ENCODE results near the gene GOLGA8M.
"Not testable (repeated sequence)": the region's sequence is repeated elsewhere in the genome, so short reads cannot be mapped to it uniquely, and the experiment has no call there.

GOLGA8M gene

DNA sequence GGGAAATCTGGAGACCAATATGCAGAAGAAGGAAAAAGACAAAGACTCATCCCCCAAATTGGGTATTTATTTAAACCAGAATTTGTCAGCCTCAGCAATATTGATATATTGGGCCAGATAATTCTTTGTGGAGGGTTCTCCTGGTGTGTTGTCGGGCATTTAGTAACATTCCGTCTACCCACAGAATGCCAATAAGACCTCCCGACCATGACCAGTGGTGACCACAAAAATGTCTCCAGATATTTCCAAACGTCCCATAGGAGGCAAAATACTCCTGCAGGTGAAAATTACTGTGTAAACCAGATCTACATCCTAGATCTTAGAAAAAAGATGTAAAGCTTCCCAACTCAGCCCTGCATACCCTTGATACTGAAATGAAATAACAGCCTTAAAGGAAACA is 2.0 kb upstream of the GOLGA8M start:
- not testable (repeated sequence) for DNase-seq (ENCODE audit: low spot score); H3K4me1 ChIP-seq (ENCODE audit: control insufficient read depth in 2 of 2, insufficient read depth in 1 of 2, low read depth in 1 of 2, low read length in 2 of 2); H4K8ac ChIP-seq (ENCODE audit: low read depth, low read length); H3K23ac ChIP-seq (ENCODE audit: low read depth, low read length, poor library complexity); H3K9me3 ChIP-seq (replicated peaks in 1 of 2; ENCODE audit: control insufficient read depth in 2 of 2, insufficient read depth in 1 of 2, low read depth in 1 of 2, low read length in 2 of 2); H2BK12ac ChIP-seq (ENCODE audit: low read length); H2BK15ac ChIP-seq (ENCODE audit: low read length); H3K27me3 ChIP-seq (ENCODE audit: control insufficient read depth in 3 of 3, insufficient read depth in 3 of 3, low read depth in 1 of 3, low read length in 3 of 3); H3K36me3 ChIP-seq (replicated peaks in 1 of 2; ENCODE audit: control insufficient read depth in 2 of 2, insufficient read depth in 2 of 2, low read length in 2 of 2); H3K18ac ChIP-seq (ENCODE audit: low read length); H3K4me3 ChIP-seq (ENCODE audit: low read length in 2 of 2); H3K27ac ChIP-seq (replicated peaks; ENCODE audit: low read length); H3K9ac ChIP-seq (ENCODE audit: low read depth, low read length, poor library complexity); H4K91ac ChIP-seq (ENCODE audit: low read depth, low read length, poor library complexity); H2AFZ ChIP-seq (ENCODE audit: low read length); H3K4me2 ChIP-seq (ENCODE audit: insufficient read depth, low read length, poor library complexity, severe bottlenecking); H2AK5ac ChIP-seq (ENCODE audit: low read depth, low read length); H3K4ac ChIP-seq (ENCODE audit: low read length); H2BK120ac ChIP-seq (ENCODE audit: low read depth, low read length); H2BK5ac ChIP-seq (ENCODE audit: low read length); H3K14ac ChIP-seq (ENCODE audit: low read length); H3K79me1 ChIP-seq (ENCODE audit: low read depth, low read length)
- no CpG with 5 or more reads among the region's 4 CpGs for WGBS, 2 donors (ENCODE audit: extremely low coverage in 2 of 2, insufficient read length in 2 of 2, insufficient replicate concordance in 1 of 2)

DNA sequence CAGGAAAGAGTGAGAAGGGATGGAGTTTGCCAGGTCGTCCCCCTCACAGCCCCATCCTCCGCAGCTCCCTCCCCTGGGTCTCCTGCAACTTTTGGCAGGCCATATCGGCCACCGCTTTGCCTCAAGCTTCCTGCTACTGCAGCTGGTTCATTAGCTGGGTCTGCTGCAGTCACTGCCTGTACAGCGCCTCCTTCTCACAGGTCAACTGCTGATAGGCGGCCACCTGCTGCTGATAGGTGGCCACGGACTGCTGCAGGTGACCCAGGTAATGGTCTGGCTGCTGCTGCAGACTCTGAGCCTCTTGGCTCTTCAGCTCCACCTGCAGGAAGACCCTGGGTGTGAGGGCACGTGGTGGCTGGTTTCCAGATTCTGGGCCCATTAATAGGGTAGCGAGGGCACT is 8.3 kb downstream of the GOLGA8M start:
- H2BK15ac ChIP-seq (ENCODE audit: low read length); H2AK5ac ChIP-seq (ENCODE audit: low read depth, low read length): not testable (repeated sequence)

GRCh38 chr15:28702427-28702826 is 9.8 kb downstream of the GOLGA8M start:
- not testable (repeated sequence) for H3K23ac ChIP-seq (ENCODE audit: low read depth, low read length, poor library complexity); H3K9ac ChIP-seq (ENCODE audit: low read depth, low read length, poor library complexity); H3K4me2 ChIP-seq (ENCODE audit: insufficient read depth, low read length, poor library complexity, severe bottlenecking); H3K9me3 ChIP-seq (replicated peaks in 1 of 2; ENCODE audit: control insufficient read depth in 2 of 2, insufficient read depth in 1 of 2, low read depth in 1 of 2, low read length in 2 of 2); H4K91ac ChIP-seq (ENCODE audit: low read depth, low read length, poor library complexity); H2AFZ ChIP-seq (ENCODE audit: low read length); H3K36me3 ChIP-seq (replicated peaks in 1 of 2; ENCODE audit: control insufficient read depth in 2 of 2, insufficient read depth in 2 of 2, low read length in 2 of 2); H4K8ac ChIP-seq (ENCODE audit: low read depth, low read length); DNase-seq (ENCODE audit: low spot score); H2AK5ac ChIP-seq (ENCODE audit: low read depth, low read length); H3K79me1 ChIP-seq (ENCODE audit: low read depth, low read length); H2BK15ac ChIP-seq (ENCODE audit: low read length); H3K18ac ChIP-seq (ENCODE audit: low read length); H3K4me3 ChIP-seq (ENCODE audit: low read length in 2 of 2); H3K14ac ChIP-seq (ENCODE audit: low read length); H3K27me3 ChIP-seq (ENCODE audit: control insufficient read depth in 3 of 3, insufficient read depth in 3 of 3, low read depth in 1 of 3, low read length in 3 of 3); H2BK5ac ChIP-seq (ENCODE audit: low read length); H3K4me1 ChIP-seq (ENCODE audit: control insufficient read depth in 2 of 2, insufficient read depth in 1 of 2, low read depth in 1 of 2, low read length in 2 of 2); H3K27ac ChIP-seq (replicated peaks; ENCODE audit: low read length); H2BK12ac ChIP-seq (ENCODE audit: low read length); H3K4ac ChIP-seq (ENCODE audit: low read length); H2BK120ac ChIP-seq (ENCODE audit: low read depth, low read length)
- WGBS, 2 donors (ENCODE audit: extremely low coverage in 2 of 2, insufficient read length in 2 of 2, insufficient replicate concordance in 1 of 2): no CpG with 5 or more reads among the region's 11 CpGs

More for the DNA sequence above, 8.3 kb downstream of the GOLGA8M start:
- not testable (repeated sequence) for H3K36me3 ChIP-seq (replicated peaks in 1 of 2; ENCODE audit: control insufficient read depth in 2 of 2, insufficient read depth in 2 of 2, low read length in 2 of 2); H2BK12ac ChIP-seq (ENCODE audit: low read length); H3K18ac ChIP-seq (ENCODE audit: low read length); H3K23ac ChIP-seq (ENCODE audit: low read depth, low read length, poor library complexity); DNase-seq (ENCODE audit: low spot score); H3K27ac ChIP-seq (replicated peaks; ENCODE audit: low read length); H3K4ac ChIP-seq (ENCODE audit: low read length); H3K79me1 ChIP-seq (ENCODE audit: low read depth, low read length); H2BK5ac ChIP-seq (ENCODE audit: low read length); H4K8ac ChIP-seq (ENCODE audit: low read depth, low read length); H3K4me1 ChIP-seq (ENCODE audit: control insufficient read depth in 2 of 2, insufficient read depth in 1 of 2, low read depth in 1 of 2, low read length in 2 of 2); H3K4me3 ChIP-seq (ENCODE audit: low read length in 2 of 2); H2BK120ac ChIP-seq (ENCODE audit: low read depth, low read length); H3K14ac ChIP-seq (ENCODE audit: low read length); H3K4me2 ChIP-seq (ENCODE audit: insufficient read depth, low read length, poor library complexity, severe bottlenecking); H3K9me3 ChIP-seq (replicated peaks in 1 of 2; ENCODE audit: control insufficient read depth in 2 of 2, insufficient read depth in 1 of 2, low read depth in 1 of 2, low read length in 2 of 2); H3K9ac ChIP-seq (ENCODE audit: low read depth, low read length, poor library complexity); H4K91ac ChIP-seq (ENCODE audit: low read depth, low read length, poor library complexity); H3K27me3 ChIP-seq (ENCODE audit: control insufficient read depth in 3 of 3, insufficient read depth in 3 of 3, low read depth in 1 of 3, low read length in 3 of 3); H2AFZ ChIP-seq (ENCODE audit: low read length)
- no CpG with 5 or more reads among the region's 9 CpGs for WGBS, 2 donors (ENCODE audit: extremely low coverage in 2 of 2, insufficient read length in 2 of 2, insufficient replicate concordance in 1 of 2)

DNA sequence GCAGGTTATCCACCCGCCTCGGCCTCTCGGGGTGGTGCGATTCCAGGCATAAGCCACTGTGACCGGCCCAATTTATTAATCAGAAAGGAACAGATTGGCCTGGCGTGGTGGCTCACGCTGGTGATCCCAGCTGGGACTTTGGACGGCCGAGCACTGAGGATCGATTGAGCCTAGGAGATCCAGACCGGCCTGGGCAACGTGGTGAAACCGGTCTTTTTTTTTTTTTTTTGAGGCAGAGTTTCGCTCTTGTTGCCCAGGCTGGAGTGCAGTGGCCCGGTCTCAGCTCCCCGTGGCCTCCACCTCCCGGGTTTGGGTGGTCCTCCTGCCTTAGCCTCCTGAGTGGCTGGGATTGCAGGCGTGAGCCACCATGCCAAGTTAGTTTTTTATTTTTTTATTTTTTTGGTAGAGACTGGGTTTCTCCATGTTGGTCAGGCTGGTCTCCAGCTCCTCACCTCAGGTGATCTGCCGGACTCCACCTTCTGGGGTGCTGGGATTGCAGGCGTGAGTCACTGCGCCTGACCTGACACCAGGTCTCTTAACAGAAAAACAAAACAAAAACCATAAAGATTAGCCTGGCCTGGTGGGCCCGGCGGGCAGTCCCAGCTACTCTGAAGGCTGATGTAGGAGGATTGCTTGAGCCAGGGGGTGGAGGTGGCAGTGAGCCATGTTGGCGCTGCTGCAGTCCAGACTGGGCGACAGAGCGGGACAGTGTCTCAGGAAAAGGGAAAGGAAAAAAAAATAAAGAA is 18.0 kb downstream of the GOLGA8M start:
- not testable (repeated sequence) for H3K18ac ChIP-seq (ENCODE audit: low read length); H3K23ac ChIP-seq (ENCODE audit: low read depth, low read length, poor library complexity); H3K27me3 ChIP-seq (ENCODE audit: control insufficient read depth in 3 of 3, insufficient read depth in 3 of 3, low read depth in 1 of 3, low read length in 3 of 3); H3K14ac ChIP-seq (ENCODE audit: low read length); DNase-seq (ENCODE audit: low spot score); H3K36me3 ChIP-seq (replicated peaks in 1 of 2; ENCODE audit: control insufficient read depth in 2 of 2, insufficient read depth in 2 of 2, low read length in 2 of 2); H2BK12ac ChIP-seq (ENCODE audit: low read length); H3K27ac ChIP-seq (replicated peaks; ENCODE audit: low read length); H4K91ac ChIP-seq (ENCODE audit: low read depth, low read length, poor library complexity); H2AFZ ChIP-seq (ENCODE audit: low read length); H2AK5ac ChIP-seq (ENCODE audit: low read depth, low read length); H3K9ac ChIP-seq (ENCODE audit: low read depth, low read length, poor library complexity); H4K8ac ChIP-seq (ENCODE audit: low read depth, low read length); H2BK15ac ChIP-seq (ENCODE audit: low read length); H2BK5ac ChIP-seq (ENCODE audit: low read length); H3K79me1 ChIP-seq (ENCODE audit: low read depth, low read length); H3K4me2 ChIP-seq (ENCODE audit: insufficient read depth, low read length, poor library complexity, severe bottlenecking); H2BK120ac ChIP-seq (ENCODE audit: low read depth, low read length); H3K4me3 ChIP-seq (ENCODE audit: low read length in 2 of 2); H3K4me1 ChIP-seq (ENCODE audit: control insufficient read depth in 2 of 2, insufficient read depth in 1 of 2, low read depth in 1 of 2, low read length in 2 of 2); H3K4ac ChIP-seq (ENCODE audit: low read length); H3K9me3 ChIP-seq (replicated peaks in 1 of 2; ENCODE audit: control insufficient read depth in 2 of 2, insufficient read depth in 1 of 2, low read depth in 1 of 2, low read length in 2 of 2)
- no CpG with 5 or more reads among the region's 26 CpGs for WGBS, 2 donors (ENCODE audit: extremely low coverage in 2 of 2, insufficient read length in 2 of 2, insufficient replicate concordance in 1 of 2)
